Heart right ventricle (tissue), 16 donors: Measurements from ENCODE around the gene CYB5RL. TPM values are rescaled to one million over a fixed set of nuclear protein-coding genes. Genes with fewer than 3 reads are reported as not detected.

ENCODE experiments used
- ATAC-seq, 8 donors: fragments of 200-7000 bp; cut with Tn5 transposase; one replicate each; pipeline ENCODE4 v1.9.1; 2020; ENCODE audit warnings: mild to moderate bottlenecking in 8 of 8, moderate library complexity in 8 of 8, moderate number of reproducible peaks in 1 of 8
- DNase-seq, 2 donors: peaks; one replicate each; pipeline ENCODE4 v3.0.0-alpha.2; 2020
- H3K27ac ChIP-seq, 10 donors: fragments of 200-600 bp; sonication (generic) in 2 of 10; one replicate each; pipeline versions ENCODE4 v1.5.0 to v1.8.0; 2020 to 2022; ENCODE audit warnings: mild to moderate bottlenecking in 3 of 10
- H3K27me3 ChIP-seq, 7 donors: fragments of 200-600 bp; one replicate each; pipeline ENCODE4 v1.8.0; 2021 to 2022; ENCODE audit warnings: mild to moderate bottlenecking in 2 of 7
- H3K36me3 ChIP-seq, 9 donors: fragments of 200-600 bp; sonication (generic) in 1 of 9; one replicate each; pipeline versions ENCODE4 v1.5.0 to v1.8.0; 2020 to 2022; ENCODE audit warnings: mild to moderate bottlenecking in 2 of 9
- H3K4me1 ChIP-seq, 9 donors: fragments of 200-600 bp; sonication (generic) in 1 of 9; one replicate each; pipeline versions ENCODE4 v1.5.0 to v1.8.0; 2020 to 2022; ENCODE audit warnings: mild to moderate bottlenecking in 4 of 9
- H3K4me3 ChIP-seq, 10 donors: fragments of 200-600 bp; sonication (generic) in 2 of 10; one replicate each; pipeline versions ENCODE4 v1.5.0 to v1.8.0; 2020 to 2022; ENCODE audit warnings: mild to moderate bottlenecking in 7 of 10, moderate library complexity in 2 of 10
- H3K9me3 ChIP-seq, 11 donors: fragments of 200-600 bp in 10 of 11; sonication (generic) in 2 of 11; one replicate each; pipeline versions ENCODE4 v1.5.0 to v1.8.0; 2013 to 2022; ENCODE audit warnings: mild to moderate bottlenecking in 2 of 11, control low read depth in 1 of 11, moderate library complexity in 1 of 11
- CTCF ChIP-seq, 9 donors: fragments of 200-600 bp; sonication (generic) in 2 of 9; IDR thresholded peaks; one replicate each; pipeline versions ENCODE4 v1.5.0 to v1.8.0; 2021 to 2022; ENCODE audit warnings: antibody characterized with exemption in 9 of 9, mild to moderate bottlenecking in 5 of 9, moderate library complexity in 1 of 9
- WGBS, 2 donors: extraction: QIAGEN DNeasy Blood & Tissue Kit; methylation state at CpG; one replicate each; pipeline ENCODE4 v1.1.7; 2013; ENCODE audit warnings: inconsistent platforms in 1 of 2; 5-methylcytosine and 5-hydroxymethylcytosine counted together
- intact Hi-C, 10 donors: fragments of 100-400 bp; cut with DNase I; formaldehyde crosslinking; loops; one replicate each; pipeline versions ENCODE4 v1.11.1 to v1.14.2; 2022
- polyA plus RNA-seq, 2 donors: library from polyadenylated mRNA; stranded (reverse); fragments of 200-250 nt; gene quantifications; one replicate each; pipeline ENCODE4 v1.2.3, GENCODE V29; 2013
- total RNA-seq, 10 donors: library from RNA; stranded (reverse); fragmentation: NEBNext Ultra II Directional in 3 of 10; extraction: Animal tissue kit (Norgen Biotek cat#: 25700) in 3 of 10; gene quantifications; one replicate each; pipeline versions ENCODE4 v1.2.1 to v1.2.4, GENCODE V29; 2021 to 2023
- donor health status: Arrhythmogenic right ventricular cardiomyopathy.
- donor health status: ischemic (EF 13 %, LVEDD 7.1; RV severe dilation, severe dysfunction).
- donor health status: healthy with polysubstance abuse.
- donor health status: DM: no; HTN: yes; CAD: no.
- donor health status: DM: no; HTN: no; CAD: no.
- donor health status: ischemic (EF 25% LVEDD 6.9; RV normal size, moderate dysfunction).
- donor health status: ischemic (EF 25% LVEDD 5.7; RV mildly dilated, moderate dysfunction).
- donor health status: healthy.
- donor health status: DM: yes; HTN: yes; CAD: no.
- donor health status: Ischemic cardiomyopathy.
- donor health status: ischemic (EF 35%, LVEDD 5.7; RV mildly dilated, moderate dysfunction).
- donor health status: nonischemic (EF 11% LVEDD 7.7; RV severe dilation, severe dysfunction).
- donor health status: DM: yes; HTN: yes; CAD: no.
- donor health status: PGD.
- donor health status: ischemic (EF 29% LVEDD 5.4; RV normal size, mild dysfunction).
- donor health status: nonischemic (EF 23%, LVEDD 6.1; RV moderate dilation, normal function).

Gene CYB5RL
- total and polyA plus RNA-seq, 12 donors = 0.99 to 8.3 (median 5.4) TPM

GRCh38 chr1:54230507-54231339 lies 30.9 kb upstream of the CYB5RL start:
- DNase-seq (no peak), ATAC-seq (no peak)
- TF ChIP-seq CTCF (IDR thresholded peaks at IDR 0.05) = no peak
- no peaks in the 10 kb centered on the region for H3K9me3 ChIP-seq
- H3K27me3 ChIP-seq = no peaks in the 10 kb centered on the region
- peaks cover 0 to 40% (median 8%) of the 10 kb centered on the region in 9 donors for H3K4me1 ChIP-seq
- H3K27ac ChIP-seq = no peak overlapping the region
- peaks cover 0 to 33% (median 0%) of the 10 kb centered on the region in 9 donors for H3K36me3 ChIP-seq
- H3K4me3 ChIP-seq = no peak overlapping the region
- WGBS, 2 donors = 82 to 85% methylated on average over 15 of the region's 15 CpGs
- intact Hi-C loops = no loop called here

DNA sequence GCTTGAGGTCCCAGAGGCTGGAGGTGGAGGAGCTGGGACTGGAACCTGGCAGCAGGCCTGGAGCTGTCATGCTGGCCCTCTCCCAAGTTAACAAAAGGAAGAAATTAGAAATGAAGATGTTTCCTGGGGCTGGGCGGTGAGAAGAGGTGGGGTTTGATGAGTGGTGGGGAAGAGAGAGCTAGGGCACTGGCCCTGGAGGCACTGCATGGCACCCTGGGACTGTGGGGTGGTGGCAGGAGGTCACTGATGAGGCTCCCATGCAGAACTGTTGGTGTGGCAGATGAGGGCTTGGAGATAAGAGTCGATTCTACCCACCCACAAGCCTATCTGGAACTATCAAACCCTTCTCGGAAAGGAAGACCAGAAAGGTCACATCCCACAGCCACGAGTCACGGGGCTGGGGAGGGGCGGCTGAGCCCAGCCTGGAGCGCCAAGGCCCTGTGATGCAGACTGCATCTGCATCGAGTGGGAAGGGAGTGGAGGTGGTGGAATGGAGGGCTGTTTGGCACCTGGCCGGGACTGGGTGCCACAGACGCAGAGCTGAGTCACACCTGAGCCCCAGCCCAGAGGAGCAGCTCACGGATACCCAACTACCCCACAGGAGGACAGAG lies 29.6 kb upstream of the CYB5RL start:
- DNase-seq (no peak), ATAC-seq (peak; percentile 30 to 68 (median 40))
- H3K9me3 ChIP-seq = no peaks in the 10 kb centered on the region
- H3K36me3 ChIP-seq = peaks cover 0 to 44% (median 0%) of the 10 kb centered on the region in 9 donors
- H3K4me1 ChIP-seq = peaks cover 0 to 40% (median 8%) of the 10 kb centered on the region in 9 donors
- 48 to 54% methylated on average over 11 of the region's 11 CpGs for WGBS, 2 donors
- no peak overlapping the region for H3K4me3 ChIP-seq
- no peak for TF ChIP-seq CTCF (IDR thresholded peaks at IDR 0.05)
- H3K27me3 ChIP-seq = no peaks in the 10 kb centered on the region
- intact Hi-C loops = no loop called here
- H3K27ac ChIP-seq = peak overlapping the region in 1 of 10 donors; percentile 44

DNA sequence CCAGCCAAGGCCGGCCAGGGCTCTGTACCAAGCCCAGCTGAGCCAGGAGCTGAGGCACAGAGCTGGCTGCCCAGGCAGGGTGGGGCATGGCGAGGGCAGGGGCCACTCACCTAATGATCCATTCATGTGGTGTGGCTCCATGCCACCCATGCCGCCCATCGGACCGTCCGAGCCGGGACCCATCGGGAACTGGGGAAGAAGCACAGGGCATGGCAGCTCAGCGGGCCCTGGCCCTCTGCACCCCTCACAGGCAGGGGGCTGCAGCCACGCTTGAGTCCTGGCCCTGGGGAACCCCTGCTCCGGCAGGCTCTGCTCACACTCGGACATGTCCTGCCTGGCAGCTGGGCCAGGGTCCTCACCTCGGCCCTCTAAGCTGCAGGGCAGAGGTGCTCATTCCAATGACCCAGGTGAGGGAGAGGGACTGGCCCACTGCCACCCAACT lies 28.8 kb upstream of the CYB5RL start:
- peak in 6 of 8 donors; percentile 7 to 56 (median 14) for ATAC-seq
- Histone ChIP-seq H3K4me3 (no peak overlapping the region), H3K36me3 (peaks cover 0 to 51% (median 0%) of the 10 kb centered on the region in 9 donors), H3K27me3 (no peaks in the 10 kb centered on the region), H3K9me3 (no peaks in the 10 kb centered on the region), H3K27ac (peak overlapping the region in 1 of 10 donors; percentile 44), H3K4me1 (peaks cover 0 to 40% (median 8%) of the 10 kb centered on the region in 9 donors)
- no peak for DNase-seq
- no peak for TF ChIP-seq CTCF (IDR thresholded peaks at IDR 0.05)
- 91% methylated on average over 13 of the region's 13 CpGs for WGBS, 2 donors
- intact Hi-C loops = no loop called here

- no peak for ATAC-seq
Measured at GRCh38 chr1:54227891-54228310, 28.1 kb upstream of the CYB5RL start.

More at GRCh38 chr1:54227891-54228310, 28.1 kb upstream of the CYB5RL start:
- WGBS, 2 donors = 66 to 69% methylated on average over 17 of the region's 17 CpGs
- Histone ChIP-seq H3K4me3 (no peak overlapping the region), H3K9me3 (no peaks in the 10 kb centered on the region), H3K27ac (no peak overlapping the region), H3K36me3 (peaks cover 0 to 51% (median 0%) of the 10 kb centered on the region in 9 donors), H3K4me1 (peaks cover 0 to 40% (median 8%) of the 10 kb centered on the region in 9 donors), H3K27me3 (no peaks in the 10 kb centered on the region)
- DNase-seq = no peak
- intact Hi-C loops = no loop called here
- no peak for TF ChIP-seq CTCF (IDR thresholded peaks at IDR 0.05)
